GM12878 (cell line): ENCODE data around the gene SH2D2A. TPM values are rescaled to one million over a fixed set of nuclear protein-coding genes. Genes with fewer than 3 reads are reported as not detected.

Experiments used
- ATAC-seq: fragments of 200-7000 bp; cut with Tn5 transposase; 3 replicates; pipeline ENCODE4 v1.9.1; 2020; ENCODE audit warnings: mild to moderate bottlenecking, moderate library complexity
- BruUV-seq: library from RNA; stranded (reverse); fragments of 400-500 nt; replicated peaks from 2 replicates; lab custom pipeline; 2021; lab: Mats Ljungman, UMichigan
- CTCF ChIA-PET: fragments of 300-600 bp; sonication (Branson Sonifier 250); formaldehyde crosslinking; extraction: SDS; loops from one replicate; lab custom pipeline; 2021; ENCODE audit warnings: inconsistent platforms; lab: Yijun Ruan, JAX
- POLR2A ChIA-PET: fragments of 350-600 bp; formaldehyde crosslinking; extraction: SDS; loops from one replicate; lab custom pipeline; 2021; ENCODE audit warnings: inconsistent platforms; lab: Charles Lee
- RAD21 ChIA-PET: fragments of 300-600 bp; sonication (Branson Sonifier 250); formaldehyde crosslinking; loops from one replicate; lab custom pipeline; 2023; ENCODE audit warnings: antibody characterized with exemption; ENCODE audit not compliant: unreplicated experiment; lab: Charles Lee
- SMC1A ChIA-PET: fragments of 300-600 bp; sonication (Branson Sonifier 250); formaldehyde crosslinking; loops from one replicate; lab custom pipeline; 2023; ENCODE audit not compliant: unreplicated experiment, uncharacterized antibody; lab: Charles Lee
- DNase-seq: peaks from one replicate; pipeline ENCODE4 v3.0.0-alpha.2; 2011; ENCODE audit warnings: low read depth, low spot score
- FAIRE-seq: peaks from 3 replicates; lab custom pipeline; 2011; peaks lifted over from hg19 to GRCh38; lab: Jason Lieb, UNC
- H2AFZ ChIP-seq: 2 replicates; pipeline ENCODE4 v1.6.0; 2011; ENCODE audit warnings: low read depth, low read length, control low read depth; ENCODE audit not compliant: control insufficient read depth
- H3K27ac ChIP-seq: 2 replicates; pipeline ENCODE4 v1.5.1; 2011; ENCODE audit warnings: control low read depth; ENCODE audit not compliant: control insufficient read depth, insufficient read depth
- H3K27me3 ChIP-seq, 2 experiments: replicated peaks in 1 of 2; 2 replicates each; pipeline versions ENCODE4 v1.6.0 to v1.6.1; 2011; ENCODE audit warnings: low read length in 1 of 2; ENCODE audit not compliant: control insufficient read depth in 2 of 2, insufficient read depth in 2 of 2
- H3K36me3 ChIP-seq, 2 experiments: 2 replicates each; pipeline ENCODE4 v1.5.1; 2011; ENCODE audit warnings: low read length in 1 of 2; ENCODE audit not compliant: control insufficient read depth in 2 of 2, insufficient read depth in 2 of 2
- H3K4me1 ChIP-seq: 2 replicates; pipeline ENCODE4 v1.6.1; 2011; ENCODE audit warnings: mild to moderate bottlenecking, low read length, moderate library complexity, mixed read lengths; ENCODE audit not compliant: control insufficient read depth, insufficient read depth
- H3K4me2 ChIP-seq: 2 replicates; pipeline ENCODE4 v1.6.0; 2011; ENCODE audit warnings: control low read depth; ENCODE audit not compliant: control insufficient read depth, insufficient read depth
- H3K4me3 ChIP-seq: fragments of 200-600 bp; sonication (generic); 2 replicates; pipeline ENCODE4 v1.5.1; 2016
- H3K79me2 ChIP-seq: 2 replicates; pipeline ENCODE4 v1.6.0; 2011; ENCODE audit warnings: low read length; ENCODE audit not compliant: control insufficient read depth, insufficient read depth
- H3K9ac ChIP-seq: 2 replicates; pipeline ENCODE4 v1.8.0; 2011; ENCODE audit warnings: low read length, control low read depth, mixed read lengths; ENCODE audit not compliant: control insufficient read depth, insufficient read depth
- H3K9me3 ChIP-seq: replicated peaks from 3 replicates; pipeline ENCODE4 v1.5.1; 2011; ENCODE audit warnings: mild to moderate bottlenecking, low read length; ENCODE audit not compliant: control insufficient read depth, insufficient read depth
- H4K20me1 ChIP-seq: 2 replicates; pipeline ENCODE4 v1.6.0; 2011; ENCODE audit not compliant: control insufficient read depth, insufficient read depth
- ATF7 ChIP-seq: fragments of 450-650 bp; IDR thresholded peaks from 2 replicates; pipeline ENCODE4 v1.6.1; 2016; ENCODE audit warnings: low read depth, mild to moderate bottlenecking
- CBFB ChIP-seq: IDR thresholded peaks from 2 replicates; pipeline ENCODE4 v1.6.1; 2016; ENCODE audit warnings: antibody characterized with exemption, low read depth
- CEBPZ ChIP-seq: fragments of 150-350 bp; IDR thresholded peaks from 2 replicates; pipeline ENCODE4 v1.6.1; 2016; ENCODE audit warnings: low read depth, low read length
- CUX1 ChIP-seq: IDR thresholded peaks from 2 replicates; pipeline ENCODE4 v1.6.1; 2012; ENCODE audit warnings: improper control_type of control experiment, low read depth, low read length; ENCODE audit not compliant: insufficient replicate concordance
- EP300 ChIP-seq, 2 experiments: fragments of 150-350 bp in 1 of 2; IDR thresholded peaks; 2 replicates each; pipeline ENCODE4 v1.6.1; 2011 to 2012; ENCODE audit warnings: low read depth in 2 of 2, low read length in 2 of 2, borderline replicate concordance in 1 of 2, improper control_type of control experiment in 1 of 2, inconsistent platforms in 1 of 2; ENCODE audit not compliant: control insufficient read depth in 1 of 2
- PRDM15 ChIP-seq: fragments of 450-650 bp; formaldehyde crosslinking; IDR thresholded peaks from 2 replicates; pipeline ENCODE4 v1.4.0; 2020; ENCODE audit warnings: mild to moderate bottlenecking, moderate library complexity
- RB1 ChIP-seq: fragments of 450-650 bp; formaldehyde crosslinking; IDR thresholded peaks from 2 replicates; pipeline ENCODE4 v1.6.1; 2017; ENCODE audit warnings: mild to moderate bottlenecking, borderline replicate concordance
- SPI1 ChIP-seq: IDR thresholded peaks from 2 replicates; pipeline ENCODE4 v1.6.1; 2011; ENCODE audit warnings: low read depth, mild to moderate bottlenecking, low read length, moderate library complexity, borderline replicate concordance; ENCODE audit not compliant: insufficient read depth
- TAF1 ChIP-seq: IDR thresholded peaks from 2 replicates; pipeline ENCODE4 v1.6.1; 2011; ENCODE audit warnings: mild to moderate bottlenecking, low read depth, low read length, borderline replicate concordance
- ZNF274 ChIP-seq: IDR thresholded peaks from one replicate; pipeline ENCODE4 v1.8.0; 2011; ENCODE audit not compliant: insufficient read length, insufficient read depth
- WGBS: methylation state at CpG from one replicate; pipeline ENCODE4 v1.1.6; 2016; ENCODE audit warnings: low lambda C conversion rate; ENCODE audit not compliant: insufficient replicate concordance, insufficient coverage; ENCODE audit errors: missing lambda C conversion rate; 5-methylcytosine and 5-hydroxymethylcytosine counted together
- in situ Hi-C: fragments of 300-500 bp; cut with MboI; formaldehyde crosslinking; loops from 9 replicates; pipeline ENCODE4 v1.14.3; 2018; ENCODE audit warnings: mixed read lengths
- intact Hi-C: fragments of 100-400 bp; cut with micrococcal nuclease; formaldehyde crosslinking; loops from one replicate; pipeline ENCODE4 v1.14.2; 2022; ENCODE audit not compliant: unreplicated experiment
- polyA plus RNA-seq, 11 experiments: library from polyadenylated mRNA; depleted of rRNA in 4 of 11; unstranded in 6 of 11; stranded (reverse) in 5 of 11; fragments of >200 nt; fragmentation: Nextera tagmentation in 4 of 11; fragmentation: Illumina TruSeq in 1 of 11; extraction: Ambion mirVana in 4 of 11; extraction: Trizol in 1 of 11; gene quantifications; 1 replicate in 1 of 11; 2 replicates in 10 of 11; pipeline versions ENCODE4 v1.2.1 to v1.2.3, GENCODE V29; 2011 to 2016; ENCODE audit warnings: inconsistent platforms in 2 of 11, missing spikeins in 2 of 11, low read depth in 1 of 11
- total RNA-seq, 4 experiments: library from RNA; depleted of rRNA in 3 of 4; stranded (reverse); fragments of >200 nt in 3 of 4; fragmentation: Illumina TruSeq in 1 of 4; extraction: Trizol in 1 of 4; gene quantifications; 2 replicates each; pipeline versions ENCODE4 v1.2.1 to v1.2.3, GENCODE V29; 2013 to 2021

Gene SH2D2A
- total and polyA plus RNA-seq, 10 of the 15 experiments (the other 5 are each of a cell fraction or from before 2014, with no cell fraction given) = 0.72 to 15.9 (median 7.0) TPM

- no peak overlapping the region for H3K27ac ChIP-seq
- intact Hi-C loops (no loop called here), in situ Hi-C loops (no loop called here)
- H3K4me1 ChIP-seq = no peaks in the 10 kb centered on the region
- no peaks in the 10 kb centered on the region for H3K79me2 ChIP-seq
- ChIA-PET CTCF (interaction anchor here (1.0 to 1.1 kb wide), 2 partner anchors 17 to 18 kb away, joined by 3 to 4 read pairs; partner anchors contain the start of gene NTRK1), POLR2A (no interaction called here), SMC1A (no interaction called here), RAD21 (interaction anchor here (1.3 kb wide), 1 partner anchor 17 kb away, joined by 3 read pairs; no protein-coding TSS in a partner anchor)
- DNase-seq (no peak), FAIRE-seq (no peak), ATAC-seq (no peak)
- no peaks in the 10 kb centered on the region for H3K36me3 ChIP-seq
- BruUV-seq = no TSS peak
- peaks cover 0 to 7% of the 10 kb centered on the region in 2 experiments; a peak in 3 of 4 replicates for H3K27me3 ChIP-seq
- H3K4me2 ChIP-seq = no peak overlapping the region
- no peak overlapping the region for H3K4me3 ChIP-seq
- H2AFZ ChIP-seq = no peak overlapping the region
- 51% methylated on average over 9 of the region's 9 CpGs for WGBS
- H3K9ac ChIP-seq = no peak overlapping the region
- 0 out of 2 replicates have a peak, but pooled peaks cover 2% of the 10 kb centered on the region for H4K20me1 ChIP-seq
- H3K9me3 ChIP-seq = no peaks in the 10 kb centered on the region
- TF ChIP-seq CEBPZ (no peak), TAF1 (no peak), PRDM15 (CRISPR knock-in tag) (no peak), EP300 (IDR thresholded peaks at IDR 0.05; ENCODE audit: borderline replicate concordance in 1 of 2, control insufficient read depth in 1 of 2, low read depth in 2 of 2, low read length in 2 of 2) (no peak), CUX1 (no peak), ATF7 (no peak), RB1 (no peak), ZNF274 (no peak), CBFB (no peak), SPI1 (no peak)
Observed at GRCh38 chr1:156842618-156843300, 26.1 kb upstream of the SH2D2A start.
